ENCODE results near the gene SLC4A5. TPM values are rescaled to one million over a fixed set of nuclear protein-coding genes. Genes with fewer than 3 reads are reported as not detected.

SLC4A5 gene
- total RNA-seq, 3 donors from 2014 or later: 2.1 to 3.1 (median 2.1) TPM

DNA sequence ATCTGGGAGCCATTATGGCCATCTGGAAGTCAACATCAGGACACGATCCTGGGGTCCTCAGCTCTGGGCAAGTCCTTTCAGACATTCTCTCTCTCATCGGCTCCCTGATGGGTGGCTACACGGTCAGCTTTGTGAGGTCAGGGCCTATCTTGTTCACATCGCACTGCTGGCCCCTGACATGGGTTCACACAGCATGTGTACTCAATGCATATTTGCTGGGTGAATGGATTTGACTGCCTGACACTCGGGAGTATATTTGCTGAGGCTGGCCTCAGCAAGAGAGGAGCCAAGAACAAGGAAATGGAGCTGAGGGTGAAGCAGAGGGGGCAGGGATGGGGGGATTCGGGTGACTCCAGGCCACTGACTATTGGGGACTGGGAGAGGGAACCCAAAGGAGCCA is 50.5 kb downstream of the SLC4A5 start:
- Histone ChIP-seq H3K9me3 (no peaks in the 10 kb centered on the region), H3K4me3 (no peak overlapping the region), H3K36me3 (ENCODE audit: low read depth) (no peaks in the 10 kb centered on the region), H3K4me1 (ENCODE audit: low read depth) (peaks cover 4% of the 10 kb centered on the region)
- TF ChIP-seq, protein P1, sequence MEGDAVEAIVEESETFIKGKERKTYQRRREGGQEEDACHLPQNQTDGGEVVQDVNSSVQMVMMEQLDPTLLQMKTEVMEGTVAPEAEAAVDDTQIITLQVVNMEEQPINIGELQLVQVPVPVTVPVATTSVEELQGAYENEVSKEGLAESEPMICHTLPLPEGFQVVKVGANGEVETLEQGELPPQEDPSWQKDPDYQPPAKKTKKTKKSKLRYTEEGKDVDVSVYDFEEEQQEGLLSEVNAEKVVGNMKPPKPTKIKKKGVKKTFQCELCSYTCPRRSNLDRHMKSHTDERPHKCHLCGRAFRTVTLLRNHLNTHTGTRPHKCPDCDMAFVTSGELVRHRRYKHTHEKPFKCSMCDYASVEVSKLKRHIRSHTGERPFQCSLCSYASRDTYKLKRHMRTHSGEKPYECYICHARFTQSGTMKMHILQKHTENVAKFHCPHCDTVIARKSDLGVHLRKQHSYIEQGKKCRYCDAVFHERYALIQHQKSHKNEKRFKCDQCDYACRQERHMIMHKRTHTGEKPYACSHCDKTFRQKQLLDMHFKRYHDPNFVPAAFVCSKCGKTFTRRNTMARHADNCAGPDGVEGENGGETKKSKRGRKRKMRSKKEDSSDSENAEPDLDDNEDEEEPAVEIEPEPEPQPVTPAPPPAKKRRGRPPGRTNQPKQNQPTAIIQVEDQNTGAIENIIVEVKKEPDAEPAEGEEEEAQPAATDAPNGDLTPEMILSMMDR (IDR thresholded peaks at IDR 0.05): no peak
- ATAC-seq (no peak), DNase-seq (no peak)
- intact Hi-C loops (cut with DNase I, micrococcal nuclease): no loop called here

DNA sequence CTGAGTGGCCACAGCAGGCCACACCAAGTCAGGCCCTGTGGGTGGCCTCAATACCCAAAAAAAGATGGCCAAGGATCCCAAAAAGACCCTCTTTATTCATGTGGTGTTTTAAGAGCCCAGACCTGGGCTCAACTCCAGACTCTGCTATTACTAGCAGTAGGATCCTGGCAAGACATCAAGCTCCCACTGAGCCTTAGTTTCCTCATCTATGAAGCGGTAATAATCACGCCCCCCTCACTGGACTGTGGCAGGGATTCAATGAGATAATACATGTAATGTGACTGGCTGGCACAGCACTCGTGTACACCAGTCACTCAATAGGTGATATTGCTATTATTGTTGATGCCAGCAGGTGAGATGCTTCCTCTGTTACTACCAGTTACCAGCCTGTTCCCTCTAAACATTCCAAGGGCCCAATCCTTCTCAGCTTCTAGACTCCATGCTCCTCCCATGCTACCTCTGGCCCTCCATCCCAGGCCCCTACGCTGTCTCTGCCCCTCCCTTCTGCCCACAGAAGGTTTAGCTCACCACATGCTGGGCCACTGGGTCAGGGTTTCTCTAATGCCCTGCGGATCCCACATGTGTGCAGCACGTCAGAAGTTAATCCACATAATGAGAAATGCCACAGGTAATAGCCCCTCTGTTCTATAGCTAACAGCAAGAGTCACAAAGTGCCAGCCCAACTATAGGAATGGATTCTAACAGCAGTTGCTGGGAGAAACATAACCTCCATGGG is 51.2 kb downstream of the SLC4A5 start:
- H3K4me1 ChIP-seq (ENCODE audit: low read depth): peaks cover 4% of the 10 kb centered on the region
- H3K4me3 ChIP-seq: no peak overlapping the region
- H3K36me3 ChIP-seq (ENCODE audit: low read depth): no peaks in the 10 kb centered on the region
- no peaks in the 10 kb centered on the region for H3K9me3 ChIP-seq
- TF ChIP-seq, protein P1 (IDR thresholded peaks at IDR 0.05): no peak
- ATAC-seq: no peak
- no peak for DNase-seq
- intact Hi-C loops (cut with DNase I, micrococcal nuclease): no loop called here

DNA sequence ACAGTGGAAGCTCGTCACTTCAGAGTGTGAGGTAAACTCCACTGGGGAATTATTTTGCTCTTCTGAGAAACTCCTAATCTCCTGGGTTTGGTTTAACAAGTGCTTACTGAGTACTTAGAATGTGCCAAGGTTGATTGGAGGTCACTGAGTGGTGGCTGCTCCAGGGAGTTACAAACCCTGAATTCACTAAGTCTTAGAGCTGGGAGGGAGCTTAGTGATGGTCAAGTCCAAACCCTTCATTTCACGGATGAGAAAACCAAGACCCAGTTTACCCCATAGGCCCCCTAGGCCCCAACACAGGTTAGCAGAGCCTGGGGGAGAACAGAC is 52.0 kb downstream of the SLC4A5 start:
- DNase-seq (no peak), ATAC-seq (no peak)
- no peaks in the 10 kb centered on the region for H3K9me3 ChIP-seq
- TF ChIP-seq, protein P1 (IDR thresholded peaks at IDR 0.05): no peak
- H3K4me3 ChIP-seq: no peak overlapping the region
- H3K4me1 ChIP-seq (ENCODE audit: low read depth): peaks cover 4% of the 10 kb centered on the region
- H3K36me3 ChIP-seq (ENCODE audit: low read depth): no peaks in the 10 kb centered on the region
- intact Hi-C loops (cut with DNase I, micrococcal nuclease): no loop called here

DNA sequence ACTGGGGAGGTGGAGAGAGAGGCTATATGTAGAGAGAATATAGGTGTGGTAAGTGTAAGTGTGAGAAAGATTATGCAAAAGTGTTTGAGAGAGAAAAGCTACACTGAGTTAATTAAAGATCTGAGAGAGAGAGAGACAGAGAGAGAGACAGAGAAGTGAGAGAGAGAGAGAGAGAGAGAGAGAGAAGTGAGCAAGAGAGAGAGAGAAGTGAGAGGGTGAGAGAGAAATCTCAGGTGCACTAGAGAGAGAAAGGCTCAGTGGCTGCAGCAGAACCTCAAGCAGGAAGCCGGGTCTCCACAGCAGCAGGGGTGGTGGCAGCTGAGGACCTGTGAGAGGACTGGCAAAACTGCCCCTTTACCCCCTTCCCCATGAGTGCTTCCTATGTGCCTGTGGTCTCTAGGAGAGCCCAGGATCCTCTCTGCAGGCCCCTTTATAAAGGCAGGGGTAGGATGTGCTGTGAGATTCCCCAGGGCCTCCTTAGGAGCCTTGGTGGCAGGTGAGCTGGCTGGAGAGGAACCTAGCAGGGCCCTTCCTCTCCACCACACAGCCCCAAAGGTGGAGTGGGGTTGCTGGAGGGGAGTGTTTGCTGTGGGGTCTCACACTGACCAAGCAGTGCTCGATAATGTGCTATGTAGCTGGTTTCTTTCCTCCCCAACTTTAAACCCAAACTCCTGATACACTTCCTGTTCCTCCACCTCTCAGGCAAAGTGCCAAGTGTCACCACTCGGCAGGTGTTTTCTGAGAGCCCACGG is 52.6 kb downstream of the SLC4A5 start:
- H3K4me3 ChIP-seq: no peak overlapping the region
- intact Hi-C loops (cut with DNase I, micrococcal nuclease): no loop called here
- H3K4me1 ChIP-seq (ENCODE audit: low read depth): peaks cover 4% of the 10 kb centered on the region
- peak in 2 of 3 donors; percentile 40 to 44 for DNase-seq
- no peaks in the 10 kb centered on the region for H3K36me3 ChIP-seq (ENCODE audit: low read depth)
- H3K9me3 ChIP-seq: no peaks in the 10 kb centered on the region
- peak; percentile 76 for ATAC-seq
- TF ChIP-seq, protein P1 (IDR thresholded peaks at IDR 0.05): no peak

DNA sequence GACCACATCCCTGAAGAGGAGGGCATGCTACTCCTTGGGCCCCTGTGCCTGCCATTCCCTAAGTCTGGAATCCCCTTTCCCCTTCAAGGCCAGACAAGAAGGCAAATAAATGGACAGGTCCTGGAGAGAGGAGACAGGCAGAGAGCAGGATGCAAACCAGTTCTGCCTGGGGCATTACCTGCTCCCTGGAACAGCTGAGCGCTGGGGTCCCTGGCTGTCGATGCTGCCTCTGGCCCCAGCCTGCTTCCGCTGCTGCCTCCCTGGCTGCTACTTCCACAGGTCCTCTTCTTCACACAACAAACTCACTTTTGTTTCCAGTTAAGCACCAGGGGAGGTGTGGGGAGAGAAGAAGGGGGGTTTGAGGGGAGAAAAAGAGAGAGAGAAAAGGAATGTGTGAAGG is 53.1 kb downstream of the SLC4A5 start:
- no peak for DNase-seq
- no peaks in the 10 kb centered on the region for H3K9me3 ChIP-seq
- intact Hi-C loops (cut with DNase I, micrococcal nuclease): no loop called here
- no peak for ATAC-seq
- H3K36me3 ChIP-seq (ENCODE audit: low read depth): no peaks in the 10 kb centered on the region
- TF ChIP-seq, protein P1 (IDR thresholded peaks at IDR 0.05): no peak
- H3K4me3 ChIP-seq: no peak overlapping the region
- peaks cover 4% of the 10 kb centered on the region for H3K4me1 ChIP-seq (ENCODE audit: low read depth)
